Astrocyte (in vitro differentiated cells and primary cell): Measurements from ENCODE around the gene USPL1.

Experiments used
- EZH2 ChIP-seq: IDR thresholded peaks from 2 replicates; pipeline ENCODE4 v1.6.1; 2012; ENCODE audit warnings: mild to moderate bottlenecking, low read length, inconsistent platforms; ENCODE audit not compliant: insufficient read depth
- TF ChIP-seq, protein P1 (sequence below): IDR thresholded peaks from 2 replicates; pipeline ENCODE4 v1.5.1; 2011; ENCODE audit warnings: low read depth, mild to moderate bottlenecking, inconsistent platforms, low read length, moderate library complexity; ENCODE audit not compliant: insufficient read depth

DNA sequence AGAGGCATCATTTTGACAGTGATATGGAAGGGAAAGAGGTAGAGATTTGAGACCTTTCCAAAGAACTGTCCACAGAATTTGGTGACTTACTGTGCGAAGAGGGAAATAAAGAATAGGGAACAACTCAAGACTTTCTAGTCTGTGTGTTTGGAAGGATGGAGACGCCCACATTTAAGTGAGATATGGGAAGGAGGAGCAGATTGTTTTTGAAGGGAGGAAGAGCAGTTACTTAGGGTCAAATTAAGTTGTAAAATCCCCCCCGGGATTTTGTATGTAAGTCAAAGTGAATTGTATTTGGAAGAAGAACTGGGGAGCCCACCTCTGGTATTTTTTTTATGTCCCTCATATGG is 1.2 kb downstream of the USPL1 start:
- TF ChIP-seq, protein P1, sequence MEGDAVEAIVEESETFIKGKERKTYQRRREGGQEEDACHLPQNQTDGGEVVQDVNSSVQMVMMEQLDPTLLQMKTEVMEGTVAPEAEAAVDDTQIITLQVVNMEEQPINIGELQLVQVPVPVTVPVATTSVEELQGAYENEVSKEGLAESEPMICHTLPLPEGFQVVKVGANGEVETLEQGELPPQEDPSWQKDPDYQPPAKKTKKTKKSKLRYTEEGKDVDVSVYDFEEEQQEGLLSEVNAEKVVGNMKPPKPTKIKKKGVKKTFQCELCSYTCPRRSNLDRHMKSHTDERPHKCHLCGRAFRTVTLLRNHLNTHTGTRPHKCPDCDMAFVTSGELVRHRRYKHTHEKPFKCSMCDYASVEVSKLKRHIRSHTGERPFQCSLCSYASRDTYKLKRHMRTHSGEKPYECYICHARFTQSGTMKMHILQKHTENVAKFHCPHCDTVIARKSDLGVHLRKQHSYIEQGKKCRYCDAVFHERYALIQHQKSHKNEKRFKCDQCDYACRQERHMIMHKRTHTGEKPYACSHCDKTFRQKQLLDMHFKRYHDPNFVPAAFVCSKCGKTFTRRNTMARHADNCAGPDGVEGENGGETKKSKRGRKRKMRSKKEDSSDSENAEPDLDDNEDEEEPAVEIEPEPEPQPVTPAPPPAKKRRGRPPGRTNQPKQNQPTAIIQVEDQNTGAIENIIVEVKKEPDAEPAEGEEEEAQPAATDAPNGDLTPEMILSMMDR = no peak
- TF ChIP-seq EZH2 = no peak
